GM12878 (cell line): ENCODE data around the gene CHD6. TPM values are rescaled to one million over a fixed set of nuclear protein-coding genes. Genes with fewer than 3 reads are reported as not detected.

Experiments used
- ATAC-seq: fragments of 200-7000 bp; cut with Tn5 transposase; 3 replicates; pipeline ENCODE4 v1.9.1; 2020; ENCODE audit warnings: mild to moderate bottlenecking, moderate library complexity
- BruUV-seq: library from RNA; stranded (reverse); fragments of 400-500 nt; replicated peaks from 2 replicates; lab custom pipeline; 2021; lab: Mats Ljungman, UMichigan
- CTCF ChIA-PET: fragments of 300-600 bp; sonication (Branson Sonifier 250); formaldehyde crosslinking; extraction: SDS; loops from one replicate; lab custom pipeline; 2021; ENCODE audit warnings: inconsistent platforms; lab: Yijun Ruan, JAX
- POLR2A ChIA-PET: fragments of 350-600 bp; formaldehyde crosslinking; extraction: SDS; loops from one replicate; lab custom pipeline; 2021; ENCODE audit warnings: inconsistent platforms; lab: Charles Lee
- RAD21 ChIA-PET: fragments of 300-600 bp; sonication (Branson Sonifier 250); formaldehyde crosslinking; loops from one replicate; lab custom pipeline; 2023; ENCODE audit warnings: antibody characterized with exemption; ENCODE audit not compliant: unreplicated experiment; lab: Charles Lee
- SMC1A ChIA-PET: fragments of 300-600 bp; sonication (Branson Sonifier 250); formaldehyde crosslinking; loops from one replicate; lab custom pipeline; 2023; ENCODE audit not compliant: unreplicated experiment, uncharacterized antibody; lab: Charles Lee
- DNase-seq: peaks from one replicate; pipeline ENCODE4 v3.0.0-alpha.2; 2011; ENCODE audit warnings: low read depth, low spot score
- FAIRE-seq: peaks from 3 replicates; lab custom pipeline; 2011; peaks lifted over from hg19 to GRCh38; lab: Jason Lieb, UNC
- H2AFZ ChIP-seq: 2 replicates; pipeline ENCODE4 v1.6.0; 2011; ENCODE audit warnings: low read depth, low read length, control low read depth; ENCODE audit not compliant: control insufficient read depth
- H3K27ac ChIP-seq: 2 replicates; pipeline ENCODE4 v1.5.1; 2011; ENCODE audit warnings: control low read depth; ENCODE audit not compliant: control insufficient read depth, insufficient read depth
- H3K27me3 ChIP-seq, 2 experiments: replicated peaks in 1 of 2; 2 replicates each; pipeline versions ENCODE4 v1.6.0 to v1.6.1; 2011; ENCODE audit warnings: low read length in 1 of 2; ENCODE audit not compliant: control insufficient read depth in 2 of 2, insufficient read depth in 2 of 2
- H3K36me3 ChIP-seq, 2 experiments: 2 replicates each; pipeline ENCODE4 v1.5.1; 2011; ENCODE audit warnings: low read length in 1 of 2; ENCODE audit not compliant: control insufficient read depth in 2 of 2, insufficient read depth in 2 of 2
- H3K4me1 ChIP-seq: 2 replicates; pipeline ENCODE4 v1.6.1; 2011; ENCODE audit warnings: mild to moderate bottlenecking, low read length, moderate library complexity, mixed read lengths; ENCODE audit not compliant: control insufficient read depth, insufficient read depth
- H3K4me2 ChIP-seq: 2 replicates; pipeline ENCODE4 v1.6.0; 2011; ENCODE audit warnings: control low read depth; ENCODE audit not compliant: control insufficient read depth, insufficient read depth
- H3K4me3 ChIP-seq: fragments of 200-600 bp; sonication (generic); 2 replicates; pipeline ENCODE4 v1.5.1; 2016
- H3K79me2 ChIP-seq: 2 replicates; pipeline ENCODE4 v1.6.0; 2011; ENCODE audit warnings: low read length; ENCODE audit not compliant: control insufficient read depth, insufficient read depth
- H3K9ac ChIP-seq: 2 replicates; pipeline ENCODE4 v1.8.0; 2011; ENCODE audit warnings: low read length, control low read depth, mixed read lengths; ENCODE audit not compliant: control insufficient read depth, insufficient read depth
- H3K9me3 ChIP-seq: replicated peaks from 3 replicates; pipeline ENCODE4 v1.5.1; 2011; ENCODE audit warnings: mild to moderate bottlenecking, low read length; ENCODE audit not compliant: control insufficient read depth, insufficient read depth
- H4K20me1 ChIP-seq: 2 replicates; pipeline ENCODE4 v1.6.0; 2011; ENCODE audit not compliant: control insufficient read depth, insufficient read depth
- ASH2L ChIP-seq: fragments of 300-600, 200-600 bp; sonication (generic); IDR thresholded peaks from 2 replicates; pipeline ENCODE4 v1.6.1; 2017; ENCODE audit warnings: low read depth, mild to moderate bottlenecking, borderline replicate concordance
- BCLAF1 ChIP-seq: fragments of 450-650 bp; IDR thresholded peaks from 2 replicates; pipeline ENCODE4 v1.6.1; 2017; ENCODE audit warnings: antibody characterized with exemption, mild to moderate bottlenecking, moderate library complexity
- CBFB ChIP-seq: IDR thresholded peaks from 2 replicates; pipeline ENCODE4 v1.6.1; 2016; ENCODE audit warnings: antibody characterized with exemption, low read depth
- CREM ChIP-seq: IDR thresholded peaks from 2 replicates; pipeline ENCODE4 v1.6.1; 2014; ENCODE audit warnings: antibody characterized with exemption, low read depth
- IKZF1 ChIP-seq: fragments of 450-650 bp; conservative IDR thresholded peaks from 2 replicates; pipeline ENCODE4 v1.6.1; 2017; ENCODE audit warnings: antibody characterized with exemption, mild to moderate bottlenecking
- IKZF2 ChIP-seq, 2 experiments: fragments of 450-650 bp; IDR thresholded peaks; 2 replicates each; pipeline ENCODE4 v1.6.1; 2017; ENCODE audit warnings: mild to moderate bottlenecking in 2 of 2, moderate library complexity in 2 of 2
- MEF2A ChIP-seq: IDR thresholded peaks from 2 replicates; pipeline ENCODE4 v1.6.1; 2011; ENCODE audit warnings: low read depth, mild to moderate bottlenecking, low read length, moderate library complexity; ENCODE audit not compliant: insufficient read depth
- MYB ChIP-seq: fragments of 150-350 bp; IDR thresholded peaks from 2 replicates; pipeline ENCODE4 v1.6.1; 2014; ENCODE audit warnings: mild to moderate bottlenecking, low read depth, low read length, borderline replicate concordance
- SMAD1 ChIP-seq: fragments of 450-650 bp; IDR thresholded peaks from 2 replicates; pipeline ENCODE4 v1.6.1; 2018; ENCODE audit warnings: mild to moderate bottlenecking, low read depth; ENCODE audit not compliant: partially characterized antibody
- SP1 ChIP-seq: IDR thresholded peaks from one replicate; pipeline ENCODE4 v1.6.1; 2011; ENCODE audit warnings: low read depth, low read length
- SRF ChIP-seq, 2 experiments: IDR thresholded peaks; 2 replicates each; pipeline ENCODE4 v1.6.1; 2011; ENCODE audit warnings: low read depth in 2 of 2, low read length in 2 of 2, mild to moderate bottlenecking in 1 of 2, moderate library complexity in 1 of 2
- ZNF622 ChIP-seq: fragments of 450-650 bp; IDR thresholded peaks from 2 replicates; pipeline ENCODE4 v1.6.1; 2017; ENCODE audit warnings: mild to moderate bottlenecking, inconsistent platforms
- ZZZ3 ChIP-seq: IDR thresholded peaks from 2 replicates; pipeline ENCODE4 v1.6.1; 2011; ENCODE audit warnings: low read depth; ENCODE audit not compliant: control insufficient read depth, insufficient read length
- WGBS: methylation state at CpG from one replicate; pipeline ENCODE4 v1.1.6; 2016; ENCODE audit warnings: low lambda C conversion rate; ENCODE audit not compliant: insufficient replicate concordance, insufficient coverage; ENCODE audit errors: missing lambda C conversion rate; 5-methylcytosine and 5-hydroxymethylcytosine counted together
- in situ Hi-C: fragments of 300-500 bp; cut with MboI; formaldehyde crosslinking; loops from 9 replicates; pipeline ENCODE4 v1.14.3; 2018; ENCODE audit warnings: mixed read lengths
- intact Hi-C: fragments of 100-400 bp; cut with micrococcal nuclease; formaldehyde crosslinking; loops from one replicate; pipeline ENCODE4 v1.14.2; 2022; ENCODE audit not compliant: unreplicated experiment
- polyA plus RNA-seq, 11 experiments: library from polyadenylated mRNA; depleted of rRNA in 4 of 11; unstranded in 6 of 11; stranded (reverse) in 5 of 11; fragments of >200 nt; fragmentation: Nextera tagmentation in 4 of 11; fragmentation: Illumina TruSeq in 1 of 11; extraction: Ambion mirVana in 4 of 11; extraction: Trizol in 1 of 11; gene quantifications; 1 replicate in 1 of 11; 2 replicates in 10 of 11; pipeline versions ENCODE4 v1.2.1 to v1.2.3, GENCODE V29; 2011 to 2016; ENCODE audit warnings: inconsistent platforms in 2 of 11, missing spikeins in 2 of 11, low read depth in 1 of 11
- total RNA-seq, 4 experiments: library from RNA; depleted of rRNA in 3 of 4; stranded (reverse); fragments of >200 nt in 3 of 4; fragmentation: Illumina TruSeq in 1 of 4; extraction: Trizol in 1 of 4; gene quantifications; 2 replicates each; pipeline versions ENCODE4 v1.2.1 to v1.2.3, GENCODE V29; 2013 to 2021
- TF ChIP-seq, protein P1 (sequence below): fragments of 450-650 bp; IDR thresholded peaks from 2 replicates; pipeline ENCODE4 v1.6.1; 2017; ENCODE audit warnings: mild to moderate bottlenecking, moderate library complexity
- TF ChIP-seq, protein P2 (sequence below): IDR thresholded peaks from 2 replicates; pipeline ENCODE4 v1.6.1; 2012; ENCODE audit warnings: mild to moderate bottlenecking, low read depth, low read length

Gene CHD6
- total and polyA plus RNA-seq, 10 of the 15 experiments (the other 5 are each of a cell fraction or from before 2014, with no cell fraction given): 4.3 to 25.5 (median 17.1) TPM

DNA sequence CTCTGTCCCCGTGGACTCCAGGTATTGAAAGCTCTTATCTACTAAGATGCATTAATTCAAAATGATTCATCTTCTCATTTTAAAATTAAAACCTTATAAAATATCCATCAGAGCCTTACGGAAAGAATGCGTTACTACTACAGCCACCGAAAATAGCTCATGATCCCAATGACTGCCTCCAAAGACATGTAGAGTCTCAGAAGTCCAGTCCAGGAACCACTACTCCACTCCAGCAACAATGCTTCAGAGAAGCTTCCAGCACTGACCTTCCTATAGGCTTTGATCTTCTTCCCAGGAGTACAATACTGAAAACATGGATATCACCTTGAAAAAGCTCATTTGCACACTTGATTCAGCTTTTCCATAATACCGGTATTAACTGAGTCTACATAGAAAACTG lies 94.3 kb downstream of the CHD6 start:
- Histone ChIP-seq H3K4me2 (no peak overlapping the region), H3K27ac (no peak overlapping the region), H4K20me1 (no peaks in the 10 kb centered on the region), H3K27me3 (no peaks in the 10 kb centered on the region), H3K4me3 (no peak overlapping the region), H3K9ac (no peak overlapping the region), H3K9me3 (no peaks in the 10 kb centered on the region), H3K79me2 (no peaks in the 10 kb centered on the region), H3K4me1 (no peaks in the 10 kb centered on the region), H3K36me3 (peaks cover 0 to 12% of the 10 kb centered on the region in 2 experiments; a peak in 1 of 4 replicates), H2AFZ (no peak overlapping the region)
- intact Hi-C loops: no loop called here
- DNase-seq (no peak), FAIRE-seq (no peak), ATAC-seq (no peak)
- 99% methylated on average over 5 of the region's 5 CpGs for WGBS
- in situ Hi-C loops: no loop called here
- no TSS peak for BruUV-seq
- SMC1A ChIA-PET: interaction anchor here (1.1 to 1.7 kb wide), 4 partner anchors 12 to 92 kb away, joined by 3 to 6 read pairs (median 4); no protein-coding TSS in a partner anchor
- CTCF ChIA-PET: interaction anchor here (0.6 to 0.7 kb wide), 2 partner anchors 25 to 41 kb away, joined by 3 to 4 read pairs; no protein-coding TSS in a partner anchor
- RAD21 ChIA-PET: no interaction called here
- POLR2A ChIA-PET: no interaction called here
- TF ChIP-seq CREM (no peak), SP1 (no peak), CBFB (no peak), IKZF2 (IDR thresholded peaks at IDR 0.05) (no peak), SMAD1 (no peak), ASH2L (no peak), IKZF1 (no peak), SRF (IDR thresholded peaks at IDR 0.05; ENCODE audit: low read depth in 2 of 2, low read length in 2 of 2) (no peak), MEF2A (no peak), ZZZ3 (no peak), ZNF622 (no peak), MYB (no peak), BCLAF1 (no peak)
- TF ChIP-seq, protein P1, sequence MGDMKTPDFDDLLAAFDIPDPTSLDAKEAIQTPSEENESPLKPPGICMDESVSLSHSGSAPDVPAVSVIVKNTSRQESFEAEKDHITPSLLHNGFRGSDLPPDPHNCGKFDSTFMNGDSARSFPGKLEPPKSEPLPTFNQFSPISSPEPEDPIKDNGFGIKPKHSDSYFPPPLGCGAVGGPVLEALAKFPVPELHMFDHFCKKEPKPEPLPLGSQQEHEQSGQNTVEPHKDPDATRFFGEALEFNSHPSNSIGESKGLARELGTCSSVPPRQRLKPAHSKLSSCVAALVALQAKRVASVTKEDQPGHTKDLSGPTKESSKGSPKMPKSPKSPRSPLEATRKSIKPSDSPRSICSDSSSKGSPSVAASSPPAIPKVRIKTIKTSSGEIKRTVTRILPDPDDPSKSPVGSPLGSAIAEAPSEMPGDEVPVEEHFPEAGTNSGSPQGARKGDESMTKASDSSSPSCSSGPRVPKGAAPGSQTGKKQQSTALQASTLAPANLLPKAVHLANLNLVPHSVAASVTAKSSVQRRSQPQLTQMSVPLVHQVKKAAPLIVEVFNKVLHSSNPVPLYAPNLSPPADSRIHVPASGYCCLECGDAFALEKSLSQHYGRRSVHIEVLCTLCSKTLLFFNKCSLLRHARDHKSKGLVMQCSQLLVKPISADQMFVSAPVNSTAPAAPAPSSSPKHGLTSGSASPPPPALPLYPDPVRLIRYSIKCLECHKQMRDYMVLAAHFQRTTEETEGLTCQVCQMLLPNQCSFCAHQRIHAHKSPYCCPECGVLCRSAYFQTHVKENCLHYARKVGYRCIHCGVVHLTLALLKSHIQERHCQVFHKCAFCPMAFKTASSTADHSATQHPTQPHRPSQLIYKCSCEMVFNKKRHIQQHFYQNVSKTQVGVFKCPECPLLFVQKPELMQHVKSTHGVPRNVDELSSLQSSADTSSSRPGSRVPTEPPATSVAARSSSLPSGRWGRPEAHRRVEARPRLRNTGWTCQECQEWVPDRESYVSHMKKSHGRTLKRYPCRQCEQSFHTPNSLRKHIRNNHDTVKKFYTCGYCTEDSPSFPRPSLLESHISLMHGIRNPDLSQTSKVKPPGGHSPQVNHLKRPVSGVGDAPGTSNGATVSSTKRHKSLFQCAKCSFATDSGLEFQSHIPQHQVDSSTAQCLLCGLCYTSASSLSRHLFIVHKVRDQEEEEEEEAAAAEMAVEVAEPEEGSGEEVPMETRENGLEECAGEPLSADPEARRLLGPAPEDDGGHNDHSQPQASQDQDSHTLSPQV: no peak
- TF ChIP-seq, protein P2, sequence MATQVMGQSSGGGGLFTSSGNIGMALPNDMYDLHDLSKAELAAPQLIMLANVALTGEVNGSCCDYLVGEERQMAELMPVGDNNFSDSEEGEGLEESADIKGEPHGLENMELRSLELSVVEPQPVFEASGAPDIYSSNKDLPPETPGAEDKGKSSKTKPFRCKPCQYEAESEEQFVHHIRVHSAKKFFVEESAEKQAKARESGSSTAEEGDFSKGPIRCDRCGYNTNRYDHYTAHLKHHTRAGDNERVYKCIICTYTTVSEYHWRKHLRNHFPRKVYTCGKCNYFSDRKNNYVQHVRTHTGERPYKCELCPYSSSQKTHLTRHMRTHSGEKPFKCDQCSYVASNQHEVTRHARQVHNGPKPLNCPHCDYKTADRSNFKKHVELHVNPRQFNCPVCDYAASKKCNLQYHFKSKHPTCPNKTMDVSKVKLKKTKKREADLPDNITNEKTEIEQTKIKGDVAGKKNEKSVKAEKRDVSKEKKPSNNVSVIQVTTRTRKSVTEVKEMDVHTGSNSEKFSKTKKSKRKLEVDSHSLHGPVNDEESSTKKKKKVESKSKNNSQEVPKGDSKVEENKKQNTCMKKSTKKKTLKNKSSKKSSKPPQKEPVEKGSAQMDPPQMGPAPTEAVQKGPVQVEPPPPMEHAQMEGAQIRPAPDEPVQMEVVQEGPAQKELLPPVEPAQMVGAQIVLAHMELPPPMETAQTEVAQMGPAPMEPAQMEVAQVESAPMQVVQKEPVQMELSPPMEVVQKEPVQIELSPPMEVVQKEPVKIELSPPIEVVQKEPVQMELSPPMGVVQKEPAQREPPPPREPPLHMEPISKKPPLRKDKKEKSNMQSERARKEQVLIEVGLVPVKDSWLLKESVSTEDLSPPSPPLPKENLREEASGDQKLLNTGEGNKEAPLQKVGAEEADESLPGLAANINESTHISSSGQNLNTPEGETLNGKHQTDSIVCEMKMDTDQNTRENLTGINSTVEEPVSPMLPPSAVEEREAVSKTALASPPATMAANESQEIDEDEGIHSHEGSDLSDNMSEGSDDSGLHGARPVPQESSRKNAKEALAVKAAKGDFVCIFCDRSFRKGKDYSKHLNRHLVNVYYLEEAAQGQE: no peak
